Upper lobe of left lung (tissue), 4 donors: ENCODE results near the gene KLHL5.

Source experiments
- CTCF ChIP-seq, 6 experiments: fragments of 450-650 bp in 4 of 6; fragments of 200-600 bp in 2 of 6; sonication (generic) in 2 of 6; IDR thresholded peaks; one replicate each; pipeline ENCODE4 v1.5.1; 2016 to 2019; ENCODE audit warnings: antibody characterized with exemption in 6 of 6
- EP300 ChIP-seq, 4 donors: sonication (generic); formaldehyde crosslinking; IDR thresholded peaks; one replicate each; pipeline ENCODE4 v1.5.1; 2017; ENCODE audit warnings: antibody characterized with exemption in 4 of 4, control low read depth in 2 of 4

GRCh38 chr4:39096847-39097246 lies 34.8 kb downstream of the KLHL5 start:
- no peak for TF ChIP-seq CTCF (IDR thresholded peaks at IDR 0.05)
- no peak for TF ChIP-seq EP300 (IDR thresholded peaks at IDR 0.05)
